GM12865 (cell line): Measurements from ENCODE around the gene MYH11.
"Not testable (repeated sequence)": the region's sequence is repeated elsewhere in the genome, so short reads cannot be mapped to it uniquely, and the experiment has no call there.

ENCODE experiments used
- DNase-seq: peaks from one replicate; pipeline ENCODE4 v3.0.0; 2010; ENCODE audit warnings: low read depth
- H3K4me3 ChIP-seq: 2 replicates; pipeline ENCODE4 v1.5.1; 2011; ENCODE audit warnings: mild to moderate bottlenecking, low read depth, low read length, control low read depth
- CTCF ChIP-seq: IDR thresholded peaks from 2 replicates; pipeline ENCODE4 v1.5.1; 2011; ENCODE audit warnings: low read length, control low read depth, low read depth, inconsistent platforms; ENCODE audit not compliant: insufficient read depth; ENCODE audit errors: missing control alignments

MYH11 gene

GRCh38 chr16:15676506-15676905, 180.3 kb downstream of the MYH11 start:
- DNase-seq, result no peak
- no peak overlapping the region for H3K4me3 ChIP-seq
- TF ChIP-seq CTCF, result no peak

DNA sequence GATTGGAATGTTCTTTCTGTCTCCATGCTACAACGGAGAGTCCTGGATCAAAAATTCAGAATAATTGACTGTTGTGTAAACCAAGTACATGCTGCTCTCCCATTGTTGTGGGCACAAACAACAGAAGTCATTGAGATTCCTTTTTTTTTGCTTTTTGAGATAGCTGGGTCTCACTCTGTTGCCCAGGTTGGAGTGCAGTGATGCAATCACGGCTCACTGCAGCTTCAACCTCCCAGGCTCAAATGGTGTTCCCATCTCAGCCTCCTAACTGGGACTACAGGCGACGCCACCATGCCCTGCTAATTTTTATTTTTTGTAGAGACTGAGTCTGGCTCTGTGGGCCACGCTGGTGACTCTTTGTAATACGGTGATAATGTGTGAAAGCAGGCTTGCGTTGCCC, 182.3 kb downstream of the MYH11 start:
- DNase-seq, result no peak
- no peak overlapping the region for H3K4me3 ChIP-seq
- no peak for TF ChIP-seq CTCF

- H3K4me3 ChIP-seq, result no peak overlapping the region
- TF ChIP-seq CTCF, result no peak
- DNase-seq, result no peak
These were observed 184.2 kb downstream of the MYH11 start for GRCh38 chr16:15672514-15673167.

GRCh38 chr16:15672127-15672513, 184.7 kb downstream of the MYH11 start:
- DNase-seq, result not testable (repeated sequence)

GRCh38 chr16:15671530-15672117, 185.2 kb downstream of the MYH11 start:
- TF ChIP-seq CTCF, result no peak
- DNase-seq, result no peak
- no peak overlapping the region for H3K4me3 ChIP-seq

More at GRCh38 chr16:15672127-15672513, 184.7 kb downstream of the MYH11 start:
- H3K4me3 ChIP-seq, result not testable (repeated sequence)

GRCh38 chr16:15667091-15667742, 189.6 kb downstream of the MYH11 start:
- H3K4me3 ChIP-seq, result no peak overlapping the region
- DNase-seq, result no peak
- no peak for TF ChIP-seq CTCF

DNA sequence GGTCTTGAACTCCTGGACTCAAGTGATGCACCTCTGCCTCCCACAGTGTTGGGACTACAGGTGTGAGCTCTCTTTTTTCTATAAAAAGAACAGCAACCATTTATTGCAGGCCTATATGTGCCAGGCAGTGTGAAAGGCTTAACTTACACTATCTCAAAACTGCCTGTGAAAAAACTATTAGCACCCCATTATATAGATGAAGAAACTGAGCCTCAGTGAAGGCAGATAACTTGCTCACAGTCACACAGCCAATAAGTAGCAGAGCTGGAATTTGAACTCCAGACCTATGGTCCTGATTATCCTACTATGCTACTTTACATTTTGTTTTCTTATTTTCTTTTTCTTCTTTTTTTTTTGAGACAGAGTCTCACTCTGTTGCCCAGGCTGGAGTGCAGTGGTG, 191.7 kb downstream of the MYH11 start:
- TF ChIP-seq CTCF, result no peak
- H3K4me3 ChIP-seq, result no peak overlapping the region
- no peak for DNase-seq
